GM21576 (cell line): ENCODE results near the gene METTL26.

Experiments used
- ATAC-seq: cut with Tn5 transposase; IDR thresholded peaks from one replicate; pipeline ENCODE4 v1.9.1; 2021; ENCODE audit warnings: mild to moderate bottlenecking, moderate library complexity; ENCODE audit not compliant: unreplicated experiment

Gene METTL26

DNA sequence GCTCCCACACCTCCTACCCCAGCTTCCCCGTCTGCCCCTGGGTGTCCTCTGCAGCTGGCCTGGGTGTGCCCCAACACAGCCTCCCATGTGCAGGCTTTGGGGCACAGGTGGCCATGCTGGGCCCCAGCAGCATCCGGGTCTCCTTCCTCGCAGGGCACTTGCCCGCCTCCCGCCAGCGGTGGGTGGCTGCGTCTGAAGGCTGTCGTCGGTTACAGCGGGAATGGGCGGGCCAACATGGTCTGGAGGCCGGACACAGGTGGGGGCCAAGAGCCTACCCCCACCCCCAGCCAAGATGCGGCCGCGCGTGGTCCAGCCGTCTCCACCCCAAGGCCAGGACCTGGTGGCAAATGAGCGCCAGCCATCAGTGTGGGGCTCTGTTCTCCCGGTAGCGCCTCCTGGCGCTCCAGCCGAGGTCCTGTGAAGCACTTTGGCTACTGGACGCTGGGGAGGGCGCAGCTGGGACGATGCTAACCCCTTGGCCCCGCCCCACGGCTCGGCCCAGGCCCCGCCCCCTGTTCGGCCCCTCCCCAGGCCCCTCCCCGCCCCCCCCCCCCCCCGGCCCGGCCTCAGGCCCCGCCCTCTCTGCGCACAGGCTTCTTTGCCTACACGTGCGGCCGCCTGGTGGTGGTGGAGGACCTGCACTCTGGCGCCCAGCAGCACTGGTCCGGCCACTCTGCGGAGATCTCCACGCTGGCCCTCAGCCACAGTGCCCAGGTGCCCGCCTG is 24.5 kb upstream of the METTL26 start:
- peak; percentile 42 for ATAC-seq

DNA sequence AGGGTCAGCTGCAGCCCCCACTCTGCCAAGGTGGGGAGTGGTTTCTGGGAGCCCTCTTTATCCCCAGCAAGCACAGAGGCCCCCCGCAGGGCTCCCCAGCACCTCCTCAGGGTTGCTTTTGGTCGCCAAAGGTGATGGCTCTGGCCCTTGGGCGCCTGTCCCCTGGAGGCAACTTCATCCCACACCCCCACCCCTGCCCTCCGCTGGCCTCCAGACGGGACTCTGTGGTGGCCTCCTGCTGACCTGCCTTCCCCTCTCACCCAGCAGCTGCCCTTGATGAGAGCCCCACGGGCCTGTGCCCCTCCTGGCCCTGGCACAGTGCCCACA is 24.0 kb upstream of the METTL26 start:
- no peak for ATAC-seq

DNA sequence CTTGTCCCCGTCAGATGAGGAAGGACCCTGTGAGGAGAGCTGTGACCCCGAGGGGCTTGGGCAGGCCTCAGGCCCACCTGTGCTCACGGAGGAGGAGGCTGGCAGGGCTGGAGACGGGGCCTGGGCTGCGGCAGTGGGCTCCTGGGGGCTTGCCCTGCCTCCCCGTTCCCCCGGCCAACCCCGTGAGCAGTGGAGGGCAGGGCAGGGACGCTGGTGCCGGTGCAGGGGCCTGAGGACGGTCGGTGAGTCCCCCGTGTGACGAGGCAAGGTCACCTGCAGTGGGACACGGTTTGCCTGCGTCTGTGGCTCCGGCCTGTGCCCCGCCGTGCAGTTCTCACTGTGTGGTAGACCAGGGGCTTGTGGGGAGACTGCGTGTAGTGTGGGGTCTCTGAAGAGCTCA is 23.5 kb upstream of the METTL26 start:
- no peak for ATAC-seq

DNA sequence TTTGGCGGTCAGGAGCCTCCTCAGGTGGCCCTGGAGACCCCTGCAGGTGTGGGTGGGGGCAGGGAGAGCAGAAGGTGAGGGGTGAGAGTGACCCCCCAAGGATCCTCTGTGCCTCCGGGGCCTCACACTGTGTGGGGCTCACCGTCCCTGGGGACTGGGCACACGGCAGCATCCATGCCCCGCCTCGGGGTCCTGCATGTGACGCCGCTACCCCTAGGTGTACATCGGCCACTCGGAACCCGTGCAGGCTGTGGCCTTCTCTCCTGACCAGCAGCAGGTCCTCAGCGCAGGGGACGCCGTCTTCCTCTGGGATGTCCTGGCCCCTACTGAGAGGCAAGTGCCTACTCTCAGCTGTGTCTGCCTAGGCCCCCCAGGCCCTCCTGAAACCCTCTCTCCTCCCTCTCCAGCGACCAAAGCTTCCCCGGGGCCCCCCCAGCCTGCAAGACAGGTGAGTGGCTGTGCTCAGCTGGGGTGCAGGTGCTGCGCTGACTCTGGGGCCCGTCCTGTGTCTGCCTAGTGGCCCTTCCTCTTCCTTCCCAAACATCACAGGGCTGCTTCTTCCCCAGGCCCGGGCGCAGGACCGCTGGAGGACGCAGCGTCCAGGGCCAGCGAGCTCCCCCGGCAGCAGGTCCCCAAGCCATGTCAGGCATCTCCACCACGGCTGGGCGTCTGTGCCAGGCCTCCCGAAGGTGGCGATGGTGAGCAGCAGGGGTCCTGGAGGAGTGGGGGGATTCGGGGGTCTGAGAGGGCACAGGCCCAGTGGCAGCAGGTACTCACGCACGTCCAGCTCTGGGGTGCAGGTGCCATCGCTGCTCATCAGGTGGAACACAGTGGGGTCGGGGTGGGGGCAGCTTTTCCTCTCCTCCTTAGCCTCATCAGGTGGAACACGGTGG is 22.8 kb upstream of the METTL26 start:
- no peak for ATAC-seq

GRCh38 chr16:657487-657886 is 21.4 kb upstream of the METTL26 start:
- ATAC-seq = no peak

- no peak for ATAC-seq
Measured at GRCh38 chr16:654034-654433, 17.9 kb upstream of the METTL26 start.

DNA sequence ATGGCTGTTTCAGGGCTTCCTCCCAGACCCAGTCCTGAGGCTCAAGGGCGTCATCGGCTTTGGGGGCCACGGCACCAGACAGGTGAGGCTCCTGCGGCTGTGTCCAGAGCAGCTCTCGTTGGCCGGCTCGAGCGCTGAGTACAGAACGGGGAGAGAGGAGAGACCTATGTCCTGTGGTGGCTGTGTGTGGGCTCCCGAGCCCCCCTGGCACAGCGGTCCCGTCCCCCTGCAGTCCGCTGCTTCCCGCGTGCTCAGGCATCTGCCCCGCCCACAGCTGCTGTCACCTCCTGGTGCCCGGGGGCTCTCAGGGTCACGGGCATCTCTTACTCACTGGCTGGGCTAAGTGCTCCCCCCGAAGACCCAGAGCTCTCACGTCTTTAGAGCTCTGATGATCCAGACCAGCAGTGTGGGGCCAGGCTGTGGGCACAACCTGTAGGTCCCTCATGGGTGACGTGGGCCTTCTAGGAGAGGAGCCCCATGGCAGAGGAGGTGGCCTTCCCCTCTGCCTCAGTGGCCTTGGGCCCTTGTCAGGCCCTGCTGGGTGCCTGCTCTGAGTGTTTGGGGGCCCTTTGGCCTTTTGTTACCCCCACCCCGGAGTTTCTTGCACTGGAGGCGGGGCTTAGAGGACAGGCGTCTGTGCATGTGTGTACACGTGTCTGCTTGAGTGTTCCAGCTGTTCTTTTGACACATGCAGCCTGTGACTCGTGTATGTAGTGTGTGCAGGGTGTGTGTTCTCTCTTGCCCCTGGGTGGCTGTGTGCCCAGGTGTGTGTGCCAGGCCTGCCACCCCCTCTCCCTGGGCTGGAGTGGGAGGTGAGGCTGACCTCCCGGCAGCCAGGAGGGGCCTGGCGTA is 16.6 kb upstream of the METTL26 start:
- no peak for ATAC-seq

DNA sequence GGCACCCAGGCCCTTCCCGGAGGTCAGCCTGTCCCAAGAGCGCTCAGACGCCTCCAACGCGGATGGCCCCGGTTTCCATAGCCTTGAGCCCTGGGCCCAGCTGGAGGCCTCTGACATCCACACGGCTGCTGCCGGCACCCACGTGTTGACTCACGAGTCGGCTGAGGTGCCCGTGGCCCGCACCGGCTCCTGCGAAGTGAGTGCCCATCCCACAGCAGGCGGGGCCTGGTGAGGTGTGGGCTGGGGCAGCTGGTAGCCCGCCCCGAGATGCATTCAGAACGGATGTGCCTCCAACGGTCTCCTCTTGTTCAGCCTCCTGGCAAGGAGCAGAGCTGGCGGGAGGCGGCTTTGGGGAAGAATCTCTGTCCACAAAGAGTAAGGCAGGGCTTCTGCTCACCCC is 15.7 kb upstream of the METTL26 start:
- ATAC-seq = no peak

GRCh38 chr16:649631-650030 is 13.5 kb upstream of the METTL26 start:
- ATAC-seq = no peak

GRCh38 chr16:648781-649589 is 12.9 kb upstream of the METTL26 start, which contains the start of gene WDR90:
Gene WDR90, plus strand, starts transcription at chr16:649365. Its CDS starts 52 bp downstream, at chr16:649417.
- peak; percentile 64 for ATAC-seq

- no peak for ATAC-seq
Measured at GRCh38 chr16:648071-648780, 12.1 kb upstream of the METTL26 start.

DNA sequence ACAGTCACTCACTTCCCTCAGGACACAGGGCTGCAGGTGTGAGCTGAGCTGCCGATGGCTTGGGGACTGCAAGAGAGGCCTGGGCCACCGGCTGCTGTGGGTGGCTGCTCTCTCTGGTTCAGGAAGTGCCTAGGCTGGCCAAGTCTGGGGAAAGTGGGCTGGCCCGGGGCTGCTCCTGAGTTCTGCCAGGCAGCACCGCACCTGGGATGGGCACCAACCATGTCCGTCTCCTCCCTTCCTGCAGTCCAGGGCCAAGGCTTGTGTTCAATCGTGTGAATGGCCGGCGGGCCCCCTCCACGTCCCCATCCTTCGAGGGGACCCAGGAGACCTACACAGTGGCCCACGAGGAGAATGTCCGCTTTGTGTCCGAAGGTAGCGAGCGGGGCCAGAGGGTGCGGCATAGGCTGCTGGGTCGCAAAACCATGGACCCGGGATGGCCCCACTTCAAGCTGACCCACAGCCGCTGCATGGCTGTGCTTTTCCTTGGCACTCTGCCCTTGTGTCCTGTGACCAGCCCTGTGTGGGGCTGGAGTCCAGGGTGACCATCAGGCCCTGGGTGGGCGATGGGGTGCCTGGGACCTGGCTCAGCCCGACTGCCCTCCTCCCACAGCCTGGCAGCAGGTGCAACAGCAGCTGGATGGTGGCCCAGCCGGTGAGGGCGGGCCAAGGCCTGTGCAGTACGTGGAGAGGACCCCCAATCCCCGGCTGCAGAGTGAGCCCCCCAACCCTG is 11.2 kb upstream of the METTL26 start:
- no peak for ATAC-seq

DNA sequence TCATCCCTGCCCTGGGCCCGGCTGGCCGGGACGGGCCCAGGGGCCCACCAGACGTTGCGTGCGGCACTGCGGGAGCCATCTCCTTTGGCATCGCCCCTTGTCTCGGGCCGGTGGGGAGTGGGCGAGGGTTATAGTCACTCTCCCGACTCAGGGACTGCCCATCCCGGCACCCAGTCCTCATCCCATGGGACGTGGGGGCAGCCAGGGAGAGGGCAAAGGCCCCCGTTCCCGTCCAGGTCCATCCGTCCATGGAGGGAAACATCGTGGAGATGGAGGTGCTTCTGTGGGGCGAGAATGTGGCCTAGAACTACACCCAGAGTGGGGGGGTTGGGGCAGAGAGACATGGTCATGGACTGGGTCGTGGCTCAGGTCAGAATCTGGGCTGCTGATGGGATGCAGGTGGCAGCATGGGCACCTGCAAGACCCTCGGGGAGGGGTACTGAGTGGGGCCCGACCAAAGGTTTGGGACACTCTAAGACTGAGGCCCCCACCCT is 10.6 kb upstream of the METTL26 start:
- no peak for ATAC-seq

DNA sequence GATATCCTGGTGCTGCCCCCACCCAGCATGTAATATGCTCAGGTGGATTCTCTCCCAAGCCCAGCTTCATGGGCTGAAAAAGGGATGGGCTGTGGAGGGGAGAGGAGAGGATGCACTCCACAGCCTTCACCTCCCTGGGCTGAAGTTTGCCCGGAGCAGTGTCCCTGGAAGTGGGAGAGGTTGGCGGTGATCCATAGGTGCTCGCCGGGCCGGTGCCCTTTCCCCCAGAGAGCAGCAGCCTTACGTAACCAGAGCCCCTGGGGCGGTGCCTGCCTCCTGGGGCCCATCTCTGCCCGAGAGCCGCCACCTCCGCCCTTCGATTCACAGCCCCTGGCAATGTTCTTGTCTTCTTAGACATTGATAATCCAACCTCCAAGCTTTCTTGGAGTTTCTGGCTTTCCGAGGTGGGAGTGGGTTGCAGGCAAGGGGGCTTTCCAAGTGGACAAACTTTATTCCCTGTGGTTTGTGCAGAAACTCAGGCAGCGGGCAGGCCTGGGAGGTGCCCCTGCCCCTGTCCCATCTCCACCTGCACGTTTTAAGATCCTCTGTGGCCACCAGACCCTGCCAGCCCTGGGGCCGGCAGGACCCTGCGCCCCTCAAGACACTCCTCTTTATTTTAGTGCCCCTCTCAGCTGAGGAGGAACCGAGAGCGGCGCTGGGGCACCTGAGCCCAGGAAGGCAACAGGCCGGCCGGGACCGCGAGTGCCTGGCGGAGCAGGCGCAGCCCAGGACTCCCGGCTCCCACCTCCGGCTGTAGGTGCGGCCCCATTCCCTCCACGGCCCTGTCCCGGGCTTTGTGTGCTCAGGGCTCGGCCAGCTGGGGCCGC is 10.0 kb upstream of the METTL26 start:
- ATAC-seq = no peak

- ATAC-seq = no peak
Measured at GRCh38 chr16:644556-644955, 8.5 kb upstream of the METTL26 start.

- no peak for ATAC-seq
Measured at GRCh38 chr16:643050-643368, 6.9 kb upstream of the METTL26 start.

GRCh38 chr16:642189-643049 is 6.3 kb upstream of the METTL26 start:
- ATAC-seq = peak; percentile 32
